Lower lobe of right lung (tissue), 2 donors: ENCODE measurements around the gene UBE2L5. TPM values are rescaled to one million over a fixed set of nuclear protein-coding genes. Genes with fewer than 3 reads are reported as not detected.

Experiments
- ATAC-seq, 2 donors: fragments of 200-7000 bp; cut with Tn5 transposase; one replicate each; pipeline ENCODE4 v1.9.1; 2020 to 2022; ENCODE audit warnings: mild to moderate bottlenecking in 2 of 2, moderate library complexity in 2 of 2
- DNase-seq: peaks from one replicate; pipeline ENCODE4 v3.0.0-alpha.2; 2020
- H3K27ac ChIP-seq: fragments of 200-600 bp; one replicate; pipeline ENCODE4 v1.8.0; 2022
- H3K27me3 ChIP-seq: fragments of 200-600 bp; one replicate; pipeline ENCODE4 v1.8.0; 2022; ENCODE audit warnings: low read depth
- H3K36me3 ChIP-seq: fragments of 200-600 bp; one replicate; pipeline ENCODE4 v1.8.0; 2022; ENCODE audit warnings: mild to moderate bottlenecking
- H3K4me1 ChIP-seq: fragments of 200-600 bp; one replicate; pipeline ENCODE4 v1.8.0; 2022
- H3K4me3 ChIP-seq: fragments of 200-600 bp; one replicate; pipeline ENCODE4 v1.8.0; 2022; ENCODE audit warnings: mild to moderate bottlenecking
- H3K9me3 ChIP-seq: fragments of 200-600 bp; one replicate; pipeline ENCODE4 v1.8.0; 2022
- intact Hi-C: fragments of 100-400 bp; cut with DNase I; formaldehyde crosslinking; loops from one replicate; pipeline ENCODE4 v1.11.0; 2022
- total RNA-seq: library from RNA; stranded (reverse); fragmentation: NEBNext Ultra II Directional; extraction: Animal tissue kit (Norgen Biotek cat#: 25700); gene quantifications from one replicate; pipeline ENCODE4 v1.2.1, GENCODE V29; 2021
- TF ChIP-seq, protein P1 (sequence below): fragments of 200-600 bp; IDR thresholded peaks from one replicate; pipeline ENCODE4 v1.8.0; 2022; ENCODE audit warnings: antibody characterized with exemption, mild to moderate bottlenecking
- donor health status: DM: no; HTN: yes; CAD: no; lungs with severe emphysema.

UBE2L5 gene
- total RNA-seq, 1 donor from 2014 or later: not detected

DNA sequence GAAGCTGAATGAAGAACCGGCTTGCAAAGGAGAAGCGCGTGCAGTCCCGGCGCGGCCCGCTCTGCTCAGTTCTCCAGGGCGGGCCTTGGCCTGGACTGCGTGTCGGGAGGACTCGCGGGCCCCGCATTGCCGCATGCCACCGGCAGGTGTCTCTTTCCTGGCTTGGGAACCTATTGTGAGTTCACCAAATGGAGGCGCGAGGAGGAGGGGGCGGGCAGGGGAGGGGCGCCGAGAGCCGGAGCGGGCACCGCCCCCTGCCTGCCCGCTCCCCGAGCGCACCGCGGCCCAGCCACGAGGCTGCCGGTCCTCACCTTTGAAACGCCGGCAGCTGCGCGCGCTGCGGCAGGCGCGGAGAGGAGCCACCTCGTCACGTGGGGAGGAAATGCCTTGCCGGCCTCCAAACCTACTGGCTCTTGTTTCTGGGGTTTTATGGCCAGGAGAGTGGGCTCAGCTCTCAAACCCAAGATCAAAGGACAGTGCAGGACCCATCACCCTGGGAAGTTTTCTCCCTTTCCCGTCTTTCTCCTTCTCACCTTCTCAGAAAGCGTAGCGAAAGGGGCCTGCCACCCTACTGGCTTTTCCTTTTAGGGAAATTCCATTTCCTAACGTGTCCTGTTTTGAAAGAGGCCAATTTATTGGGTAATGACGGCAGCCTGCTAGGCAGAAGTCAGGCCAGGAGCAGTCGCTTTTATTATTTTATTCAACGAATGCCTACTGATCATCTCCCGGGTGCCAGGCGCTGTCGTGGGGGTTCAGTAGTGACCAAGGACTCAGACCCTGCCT, 13.8 kb upstream of the UBE2L5 start:
- TF ChIP-seq, protein P1, sequence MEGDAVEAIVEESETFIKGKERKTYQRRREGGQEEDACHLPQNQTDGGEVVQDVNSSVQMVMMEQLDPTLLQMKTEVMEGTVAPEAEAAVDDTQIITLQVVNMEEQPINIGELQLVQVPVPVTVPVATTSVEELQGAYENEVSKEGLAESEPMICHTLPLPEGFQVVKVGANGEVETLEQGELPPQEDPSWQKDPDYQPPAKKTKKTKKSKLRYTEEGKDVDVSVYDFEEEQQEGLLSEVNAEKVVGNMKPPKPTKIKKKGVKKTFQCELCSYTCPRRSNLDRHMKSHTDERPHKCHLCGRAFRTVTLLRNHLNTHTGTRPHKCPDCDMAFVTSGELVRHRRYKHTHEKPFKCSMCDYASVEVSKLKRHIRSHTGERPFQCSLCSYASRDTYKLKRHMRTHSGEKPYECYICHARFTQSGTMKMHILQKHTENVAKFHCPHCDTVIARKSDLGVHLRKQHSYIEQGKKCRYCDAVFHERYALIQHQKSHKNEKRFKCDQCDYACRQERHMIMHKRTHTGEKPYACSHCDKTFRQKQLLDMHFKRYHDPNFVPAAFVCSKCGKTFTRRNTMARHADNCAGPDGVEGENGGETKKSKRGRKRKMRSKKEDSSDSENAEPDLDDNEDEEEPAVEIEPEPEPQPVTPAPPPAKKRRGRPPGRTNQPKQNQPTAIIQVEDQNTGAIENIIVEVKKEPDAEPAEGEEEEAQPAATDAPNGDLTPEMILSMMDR: peak; percentile 77
- Histone ChIP-seq H3K4me3 (peak overlapping the region; percentile 49), H3K9me3 (no peaks in the 10 kb centered on the region), H3K36me3 (no peaks in the 10 kb centered on the region), H3K27me3 (no peaks in the 10 kb centered on the region), H3K27ac (peak overlapping the region; percentile 88), H3K4me1 (peaks cover 19% of the 10 kb centered on the region)
- ATAC-seq (peak; percentile 96 to 98), DNase-seq (peak; percentile 96)
- intact Hi-C loops: no loop called here

DNA sequence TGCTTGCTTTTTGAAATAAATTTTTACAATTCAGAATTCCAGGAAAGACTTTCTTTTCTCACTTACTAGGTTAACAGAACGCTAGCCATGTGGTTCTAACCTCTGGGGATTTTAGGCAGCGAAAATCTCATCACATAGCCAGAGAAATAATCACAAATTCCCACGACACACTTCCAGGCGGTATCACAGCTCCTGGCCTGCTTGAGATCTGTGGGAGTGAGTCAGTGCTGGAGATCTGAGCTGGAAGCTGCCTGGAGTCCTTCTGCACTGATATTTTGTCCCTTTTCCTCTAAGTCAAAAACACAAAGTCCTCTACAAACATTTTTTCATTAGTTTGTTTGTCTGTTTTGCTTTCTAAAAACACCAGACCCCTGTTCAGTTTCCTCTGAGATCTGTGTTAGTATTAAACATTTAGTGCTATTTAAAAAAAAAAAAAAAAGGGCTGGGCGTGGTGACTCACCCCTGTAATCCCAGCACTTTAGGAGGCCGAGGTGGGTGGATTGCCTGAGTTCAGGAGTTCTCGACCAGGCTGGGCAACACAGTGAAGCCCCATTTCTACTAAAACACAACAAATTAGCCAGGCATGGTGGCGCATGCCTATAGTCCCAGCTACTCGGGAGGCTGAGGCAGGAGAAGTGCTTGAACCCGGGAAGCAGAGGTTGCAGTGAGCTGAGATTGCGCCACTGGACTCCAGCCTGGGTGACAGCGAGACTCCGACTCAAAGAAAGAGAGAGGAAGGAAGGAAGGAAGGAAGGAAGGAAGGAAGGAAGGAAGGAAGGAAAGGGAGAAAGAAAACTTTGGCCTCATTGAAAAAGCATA, 12.2 kb upstream of the UBE2L5 start:
- Histone ChIP-seq H3K27ac (no peak overlapping the region), H3K4me3 (no peak overlapping the region), H3K27me3 (no peaks in the 10 kb centered on the region), H3K9me3 (no peaks in the 10 kb centered on the region), H3K4me1 (peaks cover 19% of the 10 kb centered on the region), H3K36me3 (no peaks in the 10 kb centered on the region)
- no peak for DNase-seq
- intact Hi-C loops: no loop called here
- no peak for ATAC-seq
- TF ChIP-seq, protein P1: no peak

GRCh38 chr13:30410705-30411125, 11.6 kb upstream of the UBE2L5 start:
- Histone ChIP-seq H3K27me3 (no peaks in the 10 kb centered on the region), H3K27ac (no peak overlapping the region), H3K9me3 (no peaks in the 10 kb centered on the region), H3K36me3 (no peaks in the 10 kb centered on the region), H3K4me3 (no peak overlapping the region), H3K4me1 (peaks cover 19% of the 10 kb centered on the region)
- ATAC-seq: no peak
- TF ChIP-seq, protein P1: no peak
- no peak for DNase-seq
- intact Hi-C loops: no loop called here

GRCh38 chr13:30412346-30412745, 9.9 kb upstream of the UBE2L5 start:
- H3K4me1 ChIP-seq: peaks cover 19% of the 10 kb centered on the region
- H3K9me3 ChIP-seq: no peaks in the 10 kb centered on the region
- ATAC-seq: no peak
- no peaks in the 10 kb centered on the region for H3K36me3 ChIP-seq
- no peak overlapping the region for H3K4me3 ChIP-seq
- TF ChIP-seq, protein P1: no peak
- intact Hi-C loops: no loop called here
- H3K27me3 ChIP-seq: no peaks in the 10 kb centered on the region
- no peak overlapping the region for H3K27ac ChIP-seq
- DNase-seq: no peak

DNA sequence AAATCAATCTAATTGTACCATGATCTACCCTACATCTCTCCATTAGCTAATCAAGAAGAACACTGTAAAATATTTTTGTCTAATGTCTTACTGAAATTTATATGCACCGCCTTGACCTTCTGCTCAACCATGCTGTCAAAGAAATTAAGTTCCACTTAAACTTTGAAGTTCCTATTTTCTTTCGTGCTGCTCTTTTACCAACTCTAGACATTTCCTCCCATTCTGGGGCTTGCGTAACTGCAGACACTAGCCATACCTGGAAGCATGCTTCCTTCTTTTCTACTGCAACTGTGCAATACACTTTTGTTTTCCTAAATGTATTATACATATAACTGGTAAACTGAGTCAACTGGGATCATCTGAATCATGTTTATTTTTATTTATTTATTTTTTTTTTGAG, 8.5 kb upstream of the UBE2L5 start:
- intact Hi-C loops: no loop called here
- DNase-seq (no peak), ATAC-seq (no peak)
- Histone ChIP-seq H3K4me1 (peaks cover 12% of the 10 kb centered on the region), H3K36me3 (no peaks in the 10 kb centered on the region), H3K9me3 (no peaks in the 10 kb centered on the region), H3K4me3 (no peak overlapping the region), H3K27me3 (no peaks in the 10 kb centered on the region), H3K27ac (no peak overlapping the region)
- TF ChIP-seq, protein P1: no peak
